HEK293 (cell line): Measurements from ENCODE around the gene CARNS1.
A peak's percentile ranks its signal among the peaks of the same experiment; 100 is the strongest.

Experiments used
- CTCF ChIA-PET: fragments of 350-600 bp; formaldehyde crosslinking; extraction: SDS; loops from one replicate; lab custom pipeline; 2021; ENCODE audit warnings: antibody characterized with exemption; lab: Yijun Ruan, JAX
- POLR2A ChIA-PET: fragments of 300-600 bp; formaldehyde crosslinking; extraction: SDS; loops from one replicate; lab custom pipeline; 2020; ENCODE audit warnings: antibody characterized with exemption, inconsistent platforms; lab: Yijun Ruan, JAX
- H3K27ac ChIP-seq: fragments of 200-500 bp; sonication (Bioruptor generic); 2 replicates; pipeline ENCODE4 v1.5.1; 2014; ENCODE audit warnings: low read depth, low read length, control low read depth, inconsistent platforms; ENCODE audit errors: extremely low read depth
- H3K36me3 ChIP-seq, 2 experiments: fragments of 200-500 bp in 1 of 2; sonication (Bioruptor generic) in 1 of 2; 1 replicate in 1 of 2; 2 replicates in 1 of 2; pipeline ENCODE4 v1.5.1; 2014 to 2017; ENCODE audit warnings: inconsistent platforms in 2 of 2, low read length in 2 of 2; ENCODE audit not compliant: control insufficient read depth in 2 of 2, insufficient read depth in 1 of 2
- H3K4me1 ChIP-seq: fragments of 200-500 bp; sonication (Bioruptor generic); 2 replicates; pipeline ENCODE4 v1.5.1; 2014; ENCODE audit warnings: mild to moderate bottlenecking, low read length, inconsistent platforms; ENCODE audit not compliant: control insufficient read depth, insufficient read depth
- H3K4me3 ChIP-seq: 2 replicates; pipeline ENCODE4 v1.5.1; 2011; ENCODE audit warnings: low read depth, mild to moderate bottlenecking, control low read depth, low read length, moderate library complexity
- H3K9me3 ChIP-seq: fragments of 200-500 bp; sonication (Bioruptor generic); 2 replicates; pipeline ENCODE4 v1.5.1; 2014; ENCODE audit warnings: low read depth, low read length, inconsistent platforms; ENCODE audit not compliant: control insufficient read depth, insufficient read depth
- BCL11B ChIP-seq: fragments of 450-650 bp; formaldehyde crosslinking; IDR thresholded peaks from 2 replicates; pipeline ENCODE4 v1.5.1; 2016; ENCODE audit warnings: low read depth, missing biosample characterization, missing genetic modification characterization
- EGR2 ChIP-seq: fragments of 450-650 bp; formaldehyde crosslinking; IDR thresholded peaks from 2 replicates; pipeline ENCODE4 v1.5.1; 2016; ENCODE audit warnings: low read depth, missing biosample characterization, missing genetic modification characterization
- GLIS2 ChIP-seq: fragments of 450-650 bp; formaldehyde crosslinking; IDR thresholded peaks from 2 replicates; pipeline ENCODE4 v1.5.1; 2016; ENCODE audit warnings: missing biosample characterization, missing genetic modification characterization
- KLF1 ChIP-seq: fragments of 450-650 bp; formaldehyde crosslinking; IDR thresholded peaks from 2 replicates; pipeline ENCODE4 v1.5.1; 2016; ENCODE audit warnings: missing biosample characterization, missing genetic modification characterization
- REPIN1 ChIP-seq: fragments of 450-650 bp; formaldehyde crosslinking; IDR thresholded peaks from 2 replicates; pipeline ENCODE4 v1.5.1; 2017; ENCODE audit warnings: missing biosample characterization, missing genetic modification characterization, low read depth
- SP2 ChIP-seq: fragments of 450-650 bp; formaldehyde crosslinking; IDR thresholded peaks from 2 replicates; pipeline ENCODE4 v1.5.1; 2016; ENCODE audit warnings: missing biosample characterization, missing genetic modification characterization
- ZBTB20 ChIP-seq: fragments of 450-650 bp; formaldehyde crosslinking; IDR thresholded peaks from 2 replicates; pipeline ENCODE4 v1.5.1; 2016; ENCODE audit warnings: missing biosample characterization, missing genetic modification characterization
- ZFHX2 ChIP-seq: fragments of 450-650 bp; formaldehyde crosslinking; conservative IDR thresholded peaks from 2 replicates; pipeline ENCODE4 v1.5.1; 2016; ENCODE audit warnings: missing biosample characterization, missing genetic modification characterization
- ZFP3 ChIP-seq: fragments of 450-650 bp; formaldehyde crosslinking; IDR thresholded peaks from 2 replicates; pipeline ENCODE4 v1.5.1; 2016; ENCODE audit warnings: low read depth, missing biosample characterization, missing genetic modification characterization
- ZIC2 ChIP-seq: fragments of 450-650 bp; formaldehyde crosslinking; IDR thresholded peaks from 2 replicates; pipeline ENCODE4 v1.5.1; 2016; ENCODE audit warnings: missing biosample characterization, missing genetic modification characterization
- ZNF184 ChIP-seq: fragments of 450-650 bp; IDR thresholded peaks from 2 replicates; pipeline ENCODE4 v1.5.1; 2018; ENCODE audit warnings: missing biosample characterization, mild to moderate bottlenecking, missing genetic modification characterization
- ZNF2 ChIP-seq: fragments of 450-650 bp; formaldehyde crosslinking; IDR thresholded peaks from 2 replicates; pipeline ENCODE4 v1.5.1; 2016; ENCODE audit warnings: missing biosample characterization, missing genetic modification characterization
- ZNF239 ChIP-seq: fragments of 450-650 bp; formaldehyde crosslinking; IDR thresholded peaks from 2 replicates; pipeline ENCODE4 v1.5.1; 2016; ENCODE audit warnings: missing biosample characterization, missing genetic modification characterization
- ZNF24 ChIP-seq: fragments of 450-650 bp; formaldehyde crosslinking; IDR thresholded peaks from 2 replicates; pipeline ENCODE4 v1.5.1; 2016; ENCODE audit warnings: missing biosample characterization, missing genetic modification characterization
- ZNF548 ChIP-seq: fragments of 450-650 bp; formaldehyde crosslinking; IDR thresholded peaks from 2 replicates; pipeline ENCODE4 v1.5.1; 2016; ENCODE audit warnings: missing biosample characterization, missing genetic modification characterization
- ZNF558 ChIP-seq: fragments of 450-650 bp; formaldehyde crosslinking; IDR thresholded peaks from 2 replicates; pipeline ENCODE4 v1.5.1; 2016; ENCODE audit warnings: missing biosample characterization, missing genetic modification characterization
- ZNF585B ChIP-seq: fragments of 450-650 bp; formaldehyde crosslinking; IDR thresholded peaks from 2 replicates; pipeline ENCODE4 v1.5.1; 2016; ENCODE audit warnings: missing biosample characterization, missing genetic modification characterization
- ZNF600 ChIP-seq: fragments of 450-650 bp; formaldehyde crosslinking; IDR thresholded peaks from 2 replicates; pipeline ENCODE4 v1.5.1; 2016; ENCODE audit warnings: missing biosample characterization, missing genetic modification characterization
- TF ChIP-seq, protein P1 (sequence below): fragments of 450-650 bp; formaldehyde crosslinking; IDR thresholded peaks from 2 replicates; pipeline ENCODE4 v1.5.1; 2017; ENCODE audit warnings: missing biosample characterization, mild to moderate bottlenecking, missing genetic modification characterization, moderate library complexity
- TF ChIP-seq, protein P2 (sequence below): fragments of 450-650 bp; formaldehyde crosslinking; IDR thresholded peaks from 2 replicates; pipeline ENCODE4 v1.5.1; 2017; ENCODE audit warnings: missing biosample characterization, missing genetic modification characterization
- TF ChIP-seq, protein P3 (sequence below): fragments of 450-650 bp; formaldehyde crosslinking; IDR thresholded peaks from 2 replicates; pipeline ENCODE4 v1.5.1; 2016; ENCODE audit warnings: missing biosample characterization, missing genetic modification characterization, borderline replicate concordance
- TF ChIP-seq, protein P4 (sequence below): fragments of 450-650 bp; formaldehyde crosslinking; IDR thresholded peaks from 2 replicates; pipeline ENCODE4 v1.5.0; 2017; ENCODE audit warnings: missing biosample characterization, missing genetic modification characterization, borderline replicate concordance

The CARNS1 gene

DNA sequence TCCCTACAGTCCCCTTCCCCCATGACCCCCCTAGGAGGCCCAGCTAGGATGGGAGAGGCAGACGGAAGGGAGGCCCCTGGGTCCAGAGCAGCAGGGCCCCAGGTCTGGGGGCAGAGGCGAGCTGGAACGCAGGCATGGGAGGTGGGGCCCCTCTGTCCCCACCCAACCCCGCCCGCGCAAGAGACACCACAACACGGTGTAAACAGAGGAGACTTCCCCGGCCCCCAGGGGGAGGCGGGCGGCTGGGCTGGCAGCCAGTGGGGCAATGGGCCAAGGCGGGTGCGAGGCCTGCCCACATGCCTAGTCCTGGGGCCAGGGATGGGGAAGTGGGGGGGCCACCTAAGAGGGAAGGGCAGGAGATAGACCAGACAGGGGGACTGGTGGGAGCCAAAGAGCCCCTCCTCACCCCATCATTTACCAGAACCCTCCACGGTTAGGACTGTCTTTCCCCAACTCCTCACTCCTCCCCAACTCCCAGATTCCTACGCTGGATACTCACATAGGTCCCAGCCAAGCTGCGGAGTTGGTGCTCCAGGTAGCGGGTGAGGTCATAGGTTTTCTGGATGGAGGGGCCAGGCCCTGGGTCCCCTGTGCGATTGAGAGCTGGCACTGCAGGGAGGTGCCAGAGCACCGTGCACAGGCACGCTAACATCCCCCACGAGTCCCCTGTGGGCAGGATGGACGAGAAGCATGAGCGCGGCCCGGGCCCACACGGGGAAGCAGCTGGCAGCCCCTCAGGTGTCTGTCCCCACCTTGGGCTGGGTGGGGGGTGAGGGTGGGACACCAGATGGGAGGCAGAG, 48.3 kb upstream of the CARNS1 start:
- Histone ChIP-seq H3K9me3 (no peaks in the 10 kb centered on the region), H3K27ac (no peak overlapping the region), H3K4me3 (no peak overlapping the region), H3K4me1 (no peaks in the 10 kb centered on the region; the same call in 1 of the 2 replicates), H3K36me3 (no peaks in the 10 kb centered on the region)
- ChIA-PET CTCF (interaction anchor here (0.7 to 30.4 kb wide), 6 partner anchors 10 to 595 kb away, joined by 3 to 898 read pairs (median 10); partner anchors contain the start of genes CLCF1 and RAD9A), POLR2A (interaction anchor here (0.6 to 1.3 kb wide), 2 partner anchors 12 to 23 kb away, joined by 4 to 6 read pairs; no protein-coding TSS in a partner anchor)
- TF ChIP-seq EGR2 (tag by site-specific recombination) (peak; percentile 17; the same call in 1 of the 2 replicates), ZFHX2 (tag by site-specific recombination) (peak; percentile 85), ZIC2 (tag by site-specific recombination) (peak; percentile 30; the same call in 1 of the 2 replicates), KLF1 (peak; percentile 95), ZBTB20 (tag by site-specific recombination) (peak; percentile 84)
- TF ChIP-seq, protein P1, sequence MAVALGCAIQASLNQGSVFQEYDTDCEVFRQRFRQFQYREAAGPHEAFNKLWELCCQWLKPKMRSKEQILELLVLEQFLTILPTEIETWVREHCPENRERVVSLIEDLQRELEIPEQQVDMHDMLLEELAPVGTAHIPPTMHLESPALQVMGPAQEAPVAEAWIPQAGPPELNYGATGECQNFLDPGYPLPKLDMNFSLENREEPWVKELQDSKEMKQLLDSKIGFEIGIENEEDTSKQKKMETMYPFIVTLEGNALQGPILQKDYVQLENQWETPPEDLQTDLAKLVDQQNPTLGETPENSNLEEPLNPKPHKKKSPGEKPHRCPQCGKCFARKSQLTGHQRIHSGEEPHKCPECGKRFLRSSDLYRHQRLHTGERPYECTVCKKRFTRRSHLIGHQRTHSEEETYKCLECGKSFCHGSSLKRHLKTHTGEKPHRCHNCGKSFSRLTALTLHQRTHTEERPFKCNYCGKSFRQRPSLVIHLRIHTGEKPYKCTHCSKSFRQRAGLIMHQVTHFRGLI: no peak

DNA sequence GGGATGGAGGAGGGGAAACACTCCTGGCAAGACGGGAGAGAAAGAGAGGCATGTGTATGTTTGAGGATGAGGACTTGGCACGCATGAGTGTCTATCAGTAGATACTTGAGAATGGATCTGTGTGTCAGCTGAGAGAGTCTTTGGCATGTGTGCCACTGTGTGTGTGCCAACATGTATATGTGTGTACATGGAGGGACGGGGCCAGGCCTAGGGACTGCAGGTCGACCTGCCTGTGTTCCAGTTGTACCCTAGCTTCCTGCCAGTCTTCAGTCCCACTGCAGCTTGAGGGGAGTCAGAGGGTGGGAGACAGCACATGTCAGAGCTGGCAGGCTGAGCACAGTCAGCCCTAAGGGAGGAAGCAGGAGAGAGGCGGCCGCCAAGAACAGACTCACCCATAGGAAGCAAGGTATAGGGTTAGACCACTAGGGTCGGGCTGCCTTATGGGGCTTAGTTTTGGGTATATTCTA, 47.7 kb upstream of the CARNS1 start:
- POLR2A ChIA-PET: interaction anchor here (0.6 to 1.3 kb wide), 2 partner anchors 12 to 23 kb away, joined by 4 to 6 read pairs; no protein-coding TSS in a partner anchor
- CTCF ChIA-PET: interaction anchor here (0.7 to 30.4 kb wide), 5 partner anchors 11 to 596 kb away, joined by 3 to 898 read pairs (median 4); partner anchors contain the start of genes CLCF1 and RAD9A
- TF ChIP-seq ZFP3 (tag by site-specific recombination) (no peak), REPIN1 (tag by site-specific recombination) (no peak), ZNF558 (tag by site-specific recombination) (no peak), ZNF585B (tag by site-specific recombination) (no peak), GLIS2 (no peak), ZNF239 (tag by site-specific recombination) (no peak), ZNF184 (tag by site-specific recombination) (no peak), ZNF24 (no peak), ZNF2 (tag by site-specific recombination) (no peak), SP2 (tag by site-specific recombination) (no peak), ZNF600 (tag by site-specific recombination) (no peak), ZNF548 (tag by site-specific recombination) (no peak), BCL11B (no peak)
- TF ChIP-seq, protein P2, sequence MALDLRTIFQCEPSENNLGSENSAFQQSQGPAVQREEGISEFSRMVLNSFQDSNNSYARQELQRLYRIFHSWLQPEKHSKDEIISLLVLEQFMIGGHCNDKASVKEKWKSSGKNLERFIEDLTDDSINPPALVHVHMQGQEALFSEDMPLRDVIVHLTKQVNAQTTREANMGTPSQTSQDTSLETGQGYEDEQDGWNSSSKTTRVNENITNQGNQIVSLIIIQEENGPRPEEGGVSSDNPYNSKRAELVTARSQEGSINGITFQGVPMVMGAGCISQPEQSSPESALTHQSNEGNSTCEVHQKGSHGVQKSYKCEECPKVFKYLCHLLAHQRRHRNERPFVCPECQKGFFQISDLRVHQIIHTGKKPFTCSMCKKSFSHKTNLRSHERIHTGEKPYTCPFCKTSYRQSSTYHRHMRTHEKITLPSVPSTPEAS: no peak
- TF ChIP-seq, protein P3, sequence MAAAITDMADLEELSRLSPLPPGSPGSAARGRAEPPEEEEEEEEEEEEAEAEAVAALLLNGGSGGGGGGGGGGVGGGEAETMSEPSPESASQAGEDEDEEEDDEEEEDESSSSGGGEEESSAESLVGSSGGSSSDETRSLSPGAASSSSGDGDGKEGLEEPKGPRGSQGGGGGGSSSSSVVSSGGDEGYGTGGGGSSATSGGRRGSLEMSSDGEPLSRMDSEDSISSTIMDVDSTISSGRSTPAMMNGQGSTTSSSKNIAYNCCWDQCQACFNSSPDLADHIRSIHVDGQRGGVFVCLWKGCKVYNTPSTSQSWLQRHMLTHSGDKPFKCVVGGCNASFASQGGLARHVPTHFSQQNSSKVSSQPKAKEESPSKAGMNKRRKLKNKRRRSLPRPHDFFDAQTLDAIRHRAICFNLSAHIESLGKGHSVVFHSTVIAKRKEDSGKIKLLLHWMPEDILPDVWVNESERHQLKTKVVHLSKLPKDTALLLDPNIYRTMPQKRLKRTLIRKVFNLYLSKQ (tag by site-specific recombination): no peak
- TF ChIP-seq, protein P4, sequence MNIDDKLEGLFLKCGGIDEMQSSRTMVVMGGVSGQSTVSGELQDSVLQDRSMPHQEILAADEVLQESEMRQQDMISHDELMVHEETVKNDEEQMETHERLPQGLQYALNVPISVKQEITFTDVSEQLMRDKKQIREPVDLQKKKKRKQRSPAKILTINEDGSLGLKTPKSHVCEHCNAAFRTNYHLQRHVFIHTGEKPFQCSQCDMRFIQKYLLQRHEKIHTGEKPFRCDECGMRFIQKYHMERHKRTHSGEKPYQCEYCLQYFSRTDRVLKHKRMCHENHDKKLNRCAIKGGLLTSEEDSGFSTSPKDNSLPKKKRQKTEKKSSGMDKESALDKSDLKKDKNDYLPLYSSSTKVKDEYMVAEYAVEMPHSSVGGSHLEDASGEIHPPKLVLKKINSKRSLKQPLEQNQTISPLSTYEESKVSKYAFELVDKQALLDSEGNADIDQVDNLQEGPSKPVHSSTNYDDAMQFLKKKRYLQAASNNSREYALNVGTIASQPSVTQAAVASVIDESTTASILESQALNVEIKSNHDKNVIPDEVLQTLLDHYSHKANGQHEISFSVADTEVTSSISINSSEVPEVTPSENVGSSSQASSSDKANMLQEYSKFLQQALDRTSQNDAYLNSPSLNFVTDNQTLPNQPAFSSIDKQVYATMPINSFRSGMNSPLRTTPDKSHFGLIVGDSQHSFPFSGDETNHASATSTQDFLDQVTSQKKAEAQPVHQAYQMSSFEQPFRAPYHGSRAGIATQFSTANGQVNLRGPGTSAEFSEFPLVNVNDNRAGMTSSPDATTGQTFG: no peak
- TF ChIP-seq, all 188 proteins: peak for 0

More for the DNA sequence above, 47.7 kb upstream of the CARNS1 start:
- Histone ChIP-seq H3K4me3 (no peak overlapping the region), H3K9me3 (no peaks in the 10 kb centered on the region), H3K27ac (no peak overlapping the region), H3K36me3 (no peaks in the 10 kb centered on the region), H3K4me1 (no peaks in the 10 kb centered on the region; the same call in 1 of the 2 replicates)
